ENCODE measurements around the gene FCER1G. TPM values are rescaled to one million over a fixed set of nuclear protein-coding genes. Genes with fewer than 3 reads are reported as not detected.

Gene FCER1G
- 0.86 TPM in 1 of 2 replicates, not detected in the other for total RNA-seq (2021; fragmentation: NEBNext Ultra II Directional; extraction: Animal tissue kit (Norgen Biotek cat#: 25700))
- 0.85 and 1.6 TPM in 2 replicates for polyA plus RNA-seq (2011; rRNA removed)
- polyA plus RNA-seq (2011; cell fraction: cytosol; rRNA removed) = 0.43 TPM
- 0.66 TPM for polyA plus RNA-seq (2011; cell fraction: nucleus; rRNA removed)
- polyA plus RNA-seq (2012, experiment 1 of 2) = 0.40 to 0.58 TPM (median 0.48 TPM) in 3 of 4 replicates, not detected in the other
- polyA plus RNA-seq (2012, experiment 2 of 2) = 0.93 TPM
- 0.85 TPM for polyA plus RNA-seq (2013, experiment 1 of 2)
- polyA plus RNA-seq (2013, experiment 2 of 2) = 0.85 TPM
- not detected in 2 replicates for polyA minus RNA-seq (2011; rRNA and poly(A)+ RNA removed)
- polyA minus RNA-seq (2011; cell fraction: cytosol; rRNA and poly(A)+ RNA removed) = not detected
- not detected for polyA minus RNA-seq (2011; cell fraction: nucleus; rRNA and poly(A)+ RNA removed)
- long read RNA-seq, experiment 1 = 0 reads
- long read RNA-seq, experiment 2 = 0 reads

GRCh38 chr1:161215076-161215475, at the start of gene FCER1G:
TSS of gene FCER1G (plus strand) at chr1:161215295. CDS start at chr1:161215322, 27 bp downstream.
- H3K36me3 ChIP-seq (ENCODE audit: control insufficient read depth in 2 of 4, insufficient read depth in 4 of 4, low read length in 3 of 4) = peaks cover 25 to 43% (median 40%) of the 10 kb centered on the region in 4 experiments
- no peak within 1 kb of the TSS for H2BK12ac ChIP-seq (ENCODE audit: low read depth, low read length)
- 86% methylated on average over 10 of the region's 10 CpGs; no CpG with 5 or more reads in 1 of the 2 experiments for WGBS, 2 experiments (ENCODE audit: extremely low coverage in 1 of 2, insufficient coverage in 1 of 2, insufficient read length in 1 of 2, insufficient replicate concordance in 2 of 2, low coverage in 1 of 2, low lambda C conversion rate in 2 of 2, missing lambda C conversion rate in 1 of 2)
- peaks cover 0 to 13% (median 1%) of the 10 kb centered on the region in 4 experiments; a peak in 6 of 7 replicates for H3K4me1 ChIP-seq (replicated peaks in 1 of 4; ENCODE audit: control insufficient read depth in 3 of 4, insufficient read depth in 4 of 4, low read length in 3 of 4)
- no peak within 1 kb of the TSS for H2AK5ac ChIP-seq (ENCODE audit: low read depth, low read length)
- no peak within 1 kb of the TSS for H3K18ac ChIP-seq (ENCODE audit: extremely low read depth, low read length)
- no peak within 1 kb of the TSS for H2BK15ac ChIP-seq (ENCODE audit: low read length)
- H3K23ac ChIP-seq (ENCODE audit: insufficient read length) = no peak within 1 kb of the TSS
- H2BK120ac ChIP-seq (replicated peaks; ENCODE audit: low read depth, low read length) = no peak within 1 kb of the TSS
- no peaks in the 10 kb centered on the region for H3K79me1 ChIP-seq (ENCODE audit: low read depth, low read length)
- H3K9me3 ChIP-seq (ENCODE audit: insufficient read depth in 2 of 2, low read depth in 1 of 2, low read length in 1 of 2) = no peaks in the 10 kb centered on the region
- no peak within 1 kb of the TSS for H3K4ac ChIP-seq (replicated peaks; ENCODE audit: insufficient read length, low read depth, low read length)
- no peak within 1 kb of the TSS for H3K56ac ChIP-seq (replicated peaks; ENCODE audit: insufficient read length, low read depth, low read length)
- H4K5ac ChIP-seq (ENCODE audit: insufficient read length, low read depth, low read length) = no peak within 1 kb of the TSS
- DNase-seq (ENCODE audit: low read depth in 1 of 2, low spot score in 2 of 2) = no peak
- H2BK5ac ChIP-seq (ENCODE audit: low read depth, low read length) = no peak within 1 kb of the TSS
- H4K91ac ChIP-seq (replicated peaks; ENCODE audit: insufficient read length, low read length) = no peak within 1 kb of the TSS
- no peak within 1 kb of the TSS for H3K14ac ChIP-seq (ENCODE audit: insufficient read length)
- H3K4me2 ChIP-seq (ENCODE audit: insufficient read depth in 1 of 2, low read depth in 2 of 2, low read length in 2 of 2) = no peak within 1 kb of the TSS
- H4K8ac ChIP-seq (ENCODE audit: extremely low read depth, insufficient read depth, low read length) = no peak within 1 kb of the TSS; the same call in 1 of the 2 replicates
- no peak within 1 kb of the TSS for H3K27ac ChIP-seq (ENCODE audit: low read depth, low read length)
- H3K23me2 ChIP-seq (ENCODE audit: low read depth, low read length) = no peaks in the 10 kb centered on the region
- no peak within 1 kb of the TSS for H2BK20ac ChIP-seq (ENCODE audit: low read length)
- no peaks in the 10 kb centered on the region for H3K79me2 ChIP-seq (ENCODE audit: control insufficient read depth in 1 of 2, insufficient read depth in 2 of 2, low read length in 2 of 2)
- ChIA-PET CTCF (ENCODE audit: partially characterized antibody) (interaction anchor here (1.0 to 23.7 kb wide), 6 partner anchors 10 to 168 kb away, joined by 3 to 427 read pairs (median 46); partner anchors contain the start of genes ADAMTS4, NDUFS2, SDHC and TOMM40L), POLR2A (ENCODE audit: partially characterized antibody) (interaction anchor here (0.9 to 9.9 kb wide), 5 partner anchors 9 to 99 kb away, joined by 3 to 82 read pairs (median 5); partner anchors contain the start of genes ADAMTS4, NDUFS2 and SDHC)
- H3K4me3 ChIP-seq (ENCODE audit: extremely low read depth in 1 of 4, insufficient read depth in 2 of 4, low read depth in 3 of 4, low read length in 4 of 4) = no peak within 1 kb of the TSS
- FAIRE-seq = no peak
- peaks cover 1 to 4% of the 10 kb centered on the region in 2 experiments for H4K20me1 ChIP-seq (replicated peaks in 1 of 2; ENCODE audit: control insufficient read depth in 1 of 2, insufficient read depth in 2 of 2, low read length in 2 of 2)
- no peak within 1 kb of the TSS for H2AFZ ChIP-seq (ENCODE audit: low read length)
- H3K9ac ChIP-seq (replicated peaks in 1 of 4; ENCODE audit: extremely low read depth in 1 of 4, low read depth in 3 of 4, low read length in 3 of 4) = no peak within 1 kb of the TSS
- no peaks in the 10 kb centered on the region for H3K27me3 ChIP-seq (replicated peaks in 1 of 4; ENCODE audit: control insufficient read depth in 3 of 4, extremely low read depth in 1 of 4, insufficient read depth in 3 of 4, low read length in 3 of 4)
- TF ChIP-seq ZNF274 (IDR thresholded peaks at IDR 0.05; ENCODE audit: borderline replicate concordance, extremely low read depth, low read length) (no peak), YY1 (IDR thresholded peaks at IDR 0.05; ENCODE audit: low read depth, low read length) (no peak), CHD1 (IDR thresholded peaks at IDR 0.05; ENCODE audit: low read depth, low read length) (no peak), KDM4A (IDR thresholded peaks at IDR 0.05; ENCODE audit: low read depth, low read length, severe bottlenecking) (no peak), RNF2 (IDR thresholded peaks at IDR 0.05; ENCODE audit: borderline replicate concordance, low read depth, low read length, missing control alignments, poor library complexity, severe bottlenecking) (no peak), HDAC6 (IDR thresholded peaks at IDR 0.05; ENCODE audit: low read depth, low read length) (no peak), POLR2AphosphoS5 (IDR thresholded peaks at IDR 0.05; ENCODE audit: low read depth, low read length) (no peak; the same call in 1 of the 2 replicates), BCL11A (IDR thresholded peaks at IDR 0.05; ENCODE audit: low read depth in 2 of 2, low read length in 2 of 2) (no peak), TCF12 (IDR thresholded peaks at IDR 0.05; ENCODE audit: low read depth, low read length) (no peak), CTBP2 (IDR thresholded peaks at IDR 0.05; ENCODE audit: borderline replicate concordance, insufficient read depth, insufficient read length, low read length) (no peak), POU5F1 (IDR thresholded peaks at IDR 0.05; ENCODE audit: low read depth, low read length) (no peak), GTF2F1 (IDR thresholded peaks at IDR 0.05; ENCODE audit: borderline replicate concordance, low read depth, low read length) (no peak)
